Stomach (tissue), 4 donors: ENCODE data around the gene RNF7.

Experiments
- CTCF ChIP-seq, 7 experiments: fragments of 450-650 bp in 4 of 7; fragments of 200-600 bp in 3 of 7; sonication (generic) in 3 of 7; IDR thresholded peaks; one replicate each; pipeline ENCODE4 v1.5.1; 2016 to 2019; ENCODE audit warnings: antibody characterized with exemption in 7 of 7, control low read depth in 2 of 7, mild to moderate bottlenecking in 1 of 7
- EP300 ChIP-seq: sonication (generic); formaldehyde crosslinking; IDR thresholded peaks from one replicate; pipeline ENCODE4 v1.6.1; 2017; ENCODE audit warnings: antibody characterized with exemption
- POLR2A ChIP-seq, 4 donors: fragments of 450-650 bp; IDR thresholded peaks; one replicate each; pipeline ENCODE4 v1.6.1; 2016; ENCODE audit warnings: antibody characterized with exemption in 4 of 4, control low read depth in 2 of 4, mild to moderate bottlenecking in 1 of 4, moderate library complexity in 1 of 4

- TF ChIP-seq CTCF (IDR thresholded peaks at IDR 0.05), result no peak
- no peak for TF ChIP-seq EP300
- no peak for TF ChIP-seq POLR2A (IDR thresholded peaks at IDR 0.05)
Measured at GRCh38 chr3:141793476-141794260, 55.6 kb downstream of the RNF7 start.
